Renal cortex interstitium (tissue), 11 donors: ENCODE measurements around the gene IL25. TPM values are rescaled to one million over a fixed set of nuclear protein-coding genes. Genes with fewer than 3 reads are reported as not detected.

Source experiments
- DNase-seq, 11 donors: peaks; one replicate each; pipeline ENCODE4 v3.0.0-alpha.2; 2013; ENCODE audit warnings: low read depth in 9 of 11, low spot score in 4 of 11; ENCODE audit errors: extremely low read depth in 1 of 11
- polyA plus RNA-seq, 3 donors: library from polyadenylated mRNA; unstranded; fragments of 120-200 nt; gene quantifications; one replicate each; pipeline ENCODE4 v1.2.1, GENCODE V29; 2013; ENCODE audit not compliant: insufficient read length in 3 of 3

The IL25 gene
- polyA plus RNA-seq, 3 donors, result not detected

DNA sequence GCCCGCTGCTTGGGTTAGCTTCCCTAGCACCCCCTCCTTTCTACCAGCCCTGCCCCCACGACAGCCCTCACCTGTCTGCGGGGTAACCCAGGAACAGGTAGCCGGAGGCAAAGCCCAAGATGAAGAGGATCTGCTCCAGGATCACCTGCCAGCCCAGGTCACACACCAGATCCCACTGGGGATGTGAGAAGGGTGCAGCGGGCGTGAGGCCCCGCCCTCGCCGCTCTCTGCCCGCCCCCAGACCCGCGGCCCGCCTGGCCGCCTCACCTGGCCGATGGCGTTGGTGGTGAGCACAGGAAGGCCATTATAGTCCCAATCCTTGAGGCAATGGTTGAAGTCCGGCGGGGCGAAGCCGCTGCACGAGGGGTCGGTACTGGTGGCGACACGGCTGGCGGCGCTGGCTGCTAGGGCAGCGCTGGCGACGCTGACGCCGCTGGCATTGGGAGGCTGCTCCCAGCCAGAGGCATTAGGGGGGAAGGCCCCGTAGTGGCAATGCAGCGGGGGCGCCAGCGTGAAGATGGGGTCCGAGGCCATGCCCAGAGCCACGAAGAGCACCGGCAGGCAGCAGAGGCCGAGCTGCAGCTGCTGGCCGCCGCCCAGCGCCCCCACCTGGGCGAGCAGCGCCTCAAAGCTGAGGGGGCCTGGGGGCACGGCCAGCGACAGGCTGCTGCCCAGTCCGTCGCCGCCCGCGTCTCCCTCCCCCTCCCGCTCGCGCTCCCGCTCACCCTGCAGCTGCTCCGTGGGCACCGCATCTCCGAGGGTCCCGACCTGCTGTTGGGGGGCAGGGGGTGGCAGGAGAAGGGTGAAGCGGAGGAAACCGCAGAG is 20.7 kb upstream of the IL25 start:
- DNase-seq, result peak in 4 of 11 donors; percentile 18 to 33 (median 20)

DNA sequence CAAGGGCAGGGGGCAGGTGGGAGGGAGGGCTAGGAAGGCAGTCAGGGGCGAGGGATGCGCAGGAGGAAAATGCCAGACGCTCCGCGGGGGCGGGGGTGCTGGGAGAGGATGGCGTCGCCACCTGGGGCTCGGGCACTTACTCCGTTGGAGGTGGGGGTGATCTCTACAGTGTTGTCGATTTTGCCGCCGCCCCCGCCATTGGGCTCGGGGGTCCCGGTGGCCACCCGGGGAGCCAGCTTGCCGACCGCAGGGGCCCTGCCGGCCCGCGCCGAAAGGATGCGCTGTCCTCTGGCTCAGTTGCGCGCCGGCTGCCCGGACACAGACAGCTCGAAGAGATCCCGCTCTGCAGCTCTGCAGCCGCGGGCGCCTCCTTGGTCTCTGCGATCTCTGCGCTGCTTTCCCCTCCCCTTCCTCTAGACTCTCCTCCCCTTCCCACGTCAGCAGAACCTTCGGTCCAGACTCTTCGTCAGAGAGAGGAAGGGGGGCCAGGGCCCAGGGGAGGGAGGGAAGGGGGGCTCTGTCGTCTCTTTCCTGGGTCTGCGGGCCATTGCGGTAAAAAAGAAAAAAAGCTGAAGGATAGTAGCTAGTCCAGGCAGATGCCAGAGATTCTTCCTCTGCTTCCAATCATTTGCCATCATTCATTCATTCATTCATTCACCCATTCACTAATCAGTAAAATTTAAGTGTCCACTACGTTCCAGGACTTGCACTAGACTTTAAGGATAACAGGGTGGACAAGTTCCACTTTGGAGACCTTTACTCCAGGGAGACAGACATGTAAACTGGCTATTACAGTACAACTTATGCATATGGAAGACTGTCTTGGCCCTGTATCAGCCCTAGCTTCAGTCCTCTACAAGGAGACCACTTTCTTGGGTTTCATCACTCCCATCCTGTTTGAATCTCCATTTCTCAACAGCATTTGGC is 19.8 kb upstream of the IL25 start, which contains the start of gene SLC22A17:
Gene SLC22A17, minus strand, starts transcription at position 382 of the 927 bp plus-strand sequence.
- DNase-seq, result peak; percentile 68 to 90 (median 82)

DNA sequence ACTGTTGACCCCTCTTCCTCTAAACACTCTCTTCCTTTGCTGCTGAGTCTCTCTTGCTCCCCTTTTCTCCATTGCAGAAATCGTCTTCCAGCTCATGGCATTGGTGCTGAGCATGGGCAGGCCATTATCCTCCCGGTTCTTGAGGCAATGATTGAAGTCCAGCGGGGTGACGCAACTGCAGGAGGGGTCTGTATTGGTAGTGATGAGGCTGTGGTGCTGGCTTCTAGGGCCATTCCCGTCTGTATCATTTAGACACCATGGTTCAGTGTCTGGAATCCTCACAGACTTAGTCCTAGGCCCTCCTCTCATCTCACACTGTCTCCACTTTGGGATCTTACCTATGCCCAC is 19.2 kb upstream of the IL25 start:
- no peak for DNase-seq

DNA sequence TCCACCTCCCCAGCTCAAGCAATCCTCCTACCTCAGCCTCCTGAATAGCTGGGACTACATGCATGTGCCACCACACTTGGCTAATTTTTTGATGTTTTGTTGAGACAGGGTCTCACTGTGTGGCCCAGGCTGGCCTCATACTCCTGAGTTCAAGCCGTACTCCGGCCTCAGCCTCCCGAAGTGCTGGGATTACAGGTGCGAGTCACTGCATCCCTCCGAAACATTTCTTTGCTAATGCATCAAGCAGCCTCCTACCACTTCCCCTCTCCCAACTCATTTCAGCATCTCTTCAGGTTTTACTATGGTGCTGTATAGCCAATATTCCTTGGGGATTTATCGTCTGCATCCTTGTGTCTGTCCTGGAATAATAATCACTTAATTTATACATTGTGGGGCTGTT is 17.6 kb upstream of the IL25 start:
- DNase-seq, result no peak

DNA sequence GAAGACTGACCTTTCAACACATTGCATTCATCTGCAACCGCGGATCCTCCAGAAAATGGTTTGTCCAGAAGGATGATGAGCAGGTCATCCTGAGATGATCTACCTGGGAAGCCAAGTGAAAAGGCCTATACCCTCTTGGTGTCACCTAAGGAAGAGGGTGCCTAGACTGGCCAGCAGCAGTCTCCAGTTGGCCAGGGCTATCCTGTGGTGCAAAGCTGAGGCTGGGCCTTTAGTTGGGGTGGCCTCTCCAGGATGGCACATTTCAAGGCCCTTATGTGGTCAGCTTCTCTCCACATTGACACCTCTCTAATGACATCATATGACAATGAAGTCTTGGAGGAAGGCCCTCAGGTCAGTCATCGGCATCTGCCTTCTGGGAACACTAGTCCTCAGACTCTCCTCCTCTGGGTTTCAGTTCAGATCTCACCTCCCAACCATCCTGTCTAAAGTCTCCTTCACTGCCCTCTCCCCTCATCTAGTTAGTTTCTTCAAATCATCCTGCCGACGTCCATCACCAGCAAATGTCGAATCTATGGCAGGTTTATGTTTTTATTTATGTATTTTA is 16.7 kb upstream of the IL25 start:
- DNase-seq, result no peak

DNA sequence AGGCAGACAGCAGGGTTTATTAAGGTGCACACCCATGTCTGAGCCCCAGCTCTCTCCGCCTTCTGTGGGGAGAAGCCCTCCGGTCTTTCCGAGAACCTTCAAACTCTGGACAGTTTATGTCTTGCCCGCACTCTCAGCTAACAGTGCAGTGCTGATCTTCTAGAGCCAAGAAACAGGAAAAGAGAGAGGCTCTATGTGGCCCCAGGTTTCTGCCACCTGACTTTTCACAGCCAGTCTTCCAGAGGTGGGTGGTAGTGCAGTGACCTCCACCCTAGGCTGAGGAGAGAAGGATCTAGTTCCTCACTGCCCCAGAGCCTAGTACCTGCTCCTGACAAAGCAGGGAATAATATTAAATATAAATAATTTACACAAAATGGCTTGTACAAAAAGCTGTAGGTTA is 15.9 kb upstream of the IL25 start:
- DNase-seq, result no peak

DNA sequence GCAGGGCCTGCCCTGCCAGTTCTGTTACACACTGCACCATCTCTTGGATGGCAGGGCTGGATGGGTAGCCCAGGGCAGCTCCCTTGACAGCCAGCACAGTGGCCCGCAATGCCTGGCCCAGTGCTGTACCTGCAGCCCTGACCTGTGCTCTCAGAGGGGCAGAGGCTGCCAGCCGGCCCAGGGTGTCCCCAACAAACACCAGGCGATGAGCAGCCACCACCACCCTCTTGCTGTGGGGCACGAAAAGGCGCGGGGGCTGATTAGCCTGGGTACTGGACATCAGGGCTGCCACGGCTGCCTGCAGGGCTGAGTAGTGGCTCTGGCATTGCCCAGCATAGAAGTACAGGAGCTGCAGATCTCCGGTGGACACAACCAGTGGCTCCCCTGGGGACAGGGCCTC is 15.3 kb upstream of the IL25 start:
- no peak for DNase-seq

DNA sequence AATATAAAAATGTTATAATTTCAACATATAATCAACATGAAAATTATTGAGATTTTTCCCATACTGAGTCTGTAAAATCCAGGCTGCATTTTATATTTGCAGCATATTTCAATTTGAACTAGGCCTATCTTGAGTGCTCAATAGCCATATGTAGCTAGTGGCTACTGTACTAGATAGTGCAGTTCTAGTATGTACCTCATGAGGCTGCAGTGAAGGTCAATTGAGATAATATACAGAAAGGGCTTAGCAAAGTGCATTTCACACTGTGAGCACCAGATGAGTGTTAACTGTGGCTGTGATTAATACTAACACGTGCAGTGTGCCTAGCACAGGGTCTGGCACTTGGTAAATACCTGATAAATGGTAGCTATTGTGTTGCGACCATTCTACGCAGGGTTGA is 14.6 kb upstream of the IL25 start:
- no peak for DNase-seq

DNA sequence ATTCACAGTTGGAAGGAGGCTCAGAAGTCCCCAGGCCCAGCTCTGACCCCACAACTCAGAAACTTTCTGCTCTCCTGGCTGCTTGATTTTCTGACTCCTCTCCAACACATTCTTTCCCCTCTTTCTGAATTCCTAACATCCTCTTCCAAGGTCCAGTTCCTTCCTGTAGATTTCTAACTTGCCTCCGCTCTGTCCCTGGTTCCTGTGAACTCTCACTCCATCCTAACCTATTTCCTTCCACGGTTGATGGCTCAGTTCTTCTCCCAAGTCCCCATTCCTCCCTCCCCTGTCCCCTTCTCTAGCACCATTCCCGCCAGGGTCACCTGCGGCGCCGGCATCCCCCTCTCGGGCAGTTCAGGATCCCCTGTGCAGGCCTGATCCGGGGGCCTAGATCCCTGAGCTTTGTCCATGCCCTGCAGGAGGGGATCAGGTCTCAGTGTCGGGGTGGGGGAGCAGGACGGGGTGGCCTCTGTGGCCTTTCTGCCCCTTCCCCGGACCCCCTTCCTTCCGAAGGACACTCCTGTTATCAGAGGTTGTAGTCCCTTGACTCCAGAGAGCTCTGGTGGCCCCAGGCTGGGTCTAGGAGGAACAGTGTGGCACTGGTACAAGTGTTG is 13.9 kb upstream of the IL25 start:
- no peak for DNase-seq

DNA sequence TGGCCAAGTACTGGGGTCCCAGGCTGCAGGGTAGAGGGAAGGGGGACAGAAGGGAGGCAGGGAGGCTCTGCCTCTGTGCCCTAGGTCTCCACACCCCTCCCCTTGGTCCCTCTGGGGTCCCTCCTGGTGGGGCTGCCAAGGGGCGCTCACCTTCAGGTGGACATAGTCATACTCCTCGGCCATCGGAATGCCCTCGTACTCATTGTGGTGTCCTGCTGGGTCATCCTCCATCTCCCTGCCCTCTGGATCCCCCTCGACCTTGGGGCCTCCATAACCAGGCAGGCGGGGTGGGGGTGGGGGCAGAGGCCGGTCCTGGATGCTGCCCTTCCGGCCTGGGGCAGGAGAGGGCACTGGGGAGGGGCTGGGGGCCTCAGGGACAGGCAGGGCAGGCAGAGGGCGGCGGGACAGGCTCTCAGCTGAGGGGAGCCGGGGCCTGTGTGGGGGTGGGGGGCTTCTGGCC is 13.4 kb upstream of the IL25 start:
- DNase-seq, result no peak

DNA sequence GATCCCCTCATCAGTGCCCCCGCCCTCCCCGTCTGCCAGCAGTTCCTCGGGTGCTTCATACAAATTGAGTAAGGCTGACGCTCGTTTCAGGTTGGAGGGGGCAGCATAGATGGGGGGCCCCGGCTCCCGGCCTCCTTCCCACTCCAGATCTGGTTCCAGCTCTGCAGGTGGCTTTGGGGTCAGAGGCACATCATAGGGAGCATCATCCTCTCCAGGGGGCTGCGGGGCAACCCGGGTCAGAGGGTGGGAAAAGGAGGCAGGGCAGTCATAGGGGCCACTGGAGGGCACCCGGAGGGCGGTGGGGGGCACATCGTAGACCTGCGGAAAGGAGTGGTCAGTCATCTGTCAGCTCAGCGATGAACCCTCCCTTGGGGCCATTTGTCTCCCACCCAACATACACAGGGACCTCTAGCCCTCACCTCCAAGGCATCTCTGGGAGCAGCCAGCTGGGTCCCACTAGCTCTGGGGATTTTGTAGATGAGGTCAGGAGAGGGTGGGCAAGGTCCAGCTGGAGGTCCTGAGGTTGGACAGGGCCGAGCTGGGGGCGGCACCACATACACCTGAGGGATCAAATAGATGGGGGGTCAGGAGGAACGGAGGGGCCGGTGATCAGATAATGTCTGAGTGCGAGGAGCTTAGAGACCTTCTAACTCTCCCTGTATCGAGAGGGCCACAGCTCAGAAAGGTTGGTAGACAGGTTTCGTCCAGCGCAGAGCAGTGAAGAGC is 12.7 kb upstream of the IL25 start:
- no peak for DNase-seq

DNA sequence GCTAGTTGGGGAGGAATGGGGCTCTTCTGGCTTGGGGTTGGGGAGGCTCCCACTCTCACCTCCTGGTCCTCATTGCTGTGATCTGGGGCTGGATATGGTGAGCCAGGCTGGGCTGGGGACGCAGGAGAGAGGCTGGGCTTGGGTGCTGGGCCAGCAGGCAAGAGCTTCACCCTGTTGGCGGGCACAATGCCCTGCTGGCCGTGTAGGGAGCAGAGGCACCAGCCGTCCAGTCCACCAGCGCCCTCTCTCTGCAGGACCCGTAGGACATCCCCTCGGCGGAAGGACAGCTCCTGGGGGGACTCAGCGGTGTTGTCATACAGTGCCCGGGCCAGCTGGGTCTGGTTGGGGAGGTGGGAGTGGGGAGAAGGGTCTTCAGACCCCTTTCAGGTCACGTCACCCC is 12.1 kb upstream of the IL25 start:
- DNase-seq, result no peak

DNA sequence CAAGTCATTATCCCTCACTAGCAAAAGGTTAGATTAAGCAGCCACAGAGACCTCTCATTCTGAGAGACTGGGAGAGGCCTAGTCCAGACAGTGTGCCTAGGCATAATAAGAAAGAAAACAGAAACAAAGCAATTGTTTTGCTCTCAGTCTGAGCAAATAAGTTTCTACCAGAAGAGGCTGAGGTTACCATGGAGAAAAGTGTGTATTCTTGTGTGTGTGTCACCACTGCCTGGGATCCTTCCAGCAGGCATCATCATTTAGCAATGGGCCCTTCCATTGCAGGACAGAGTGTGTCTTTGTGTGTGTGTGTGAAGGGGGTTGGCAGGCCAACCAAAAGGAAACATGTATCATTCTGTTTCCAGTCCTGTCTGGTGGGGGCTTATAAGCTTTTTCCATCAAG is 11.3 kb upstream of the IL25 start:
- no peak for DNase-seq

DNA sequence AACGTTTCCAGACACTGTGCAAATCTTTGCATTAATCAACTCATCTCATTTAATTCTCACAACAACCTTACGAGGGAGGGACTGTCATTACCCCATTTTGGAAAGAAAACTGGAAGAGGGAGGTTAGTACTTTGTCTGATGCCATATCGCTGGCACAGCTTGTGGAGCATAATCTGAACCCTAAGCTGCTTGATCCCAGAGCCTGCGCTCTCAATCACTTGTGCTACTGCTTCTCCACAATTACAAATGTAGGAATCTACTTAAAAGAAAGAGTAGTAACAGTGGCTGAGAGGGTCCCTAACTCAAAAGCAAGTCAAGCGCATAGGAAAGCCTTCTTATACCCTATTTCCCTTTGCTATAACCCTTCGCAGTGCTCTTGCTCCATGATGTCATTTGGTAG is 10.8 kb upstream of the IL25 start:
- DNase-seq, result no peak

DNA sequence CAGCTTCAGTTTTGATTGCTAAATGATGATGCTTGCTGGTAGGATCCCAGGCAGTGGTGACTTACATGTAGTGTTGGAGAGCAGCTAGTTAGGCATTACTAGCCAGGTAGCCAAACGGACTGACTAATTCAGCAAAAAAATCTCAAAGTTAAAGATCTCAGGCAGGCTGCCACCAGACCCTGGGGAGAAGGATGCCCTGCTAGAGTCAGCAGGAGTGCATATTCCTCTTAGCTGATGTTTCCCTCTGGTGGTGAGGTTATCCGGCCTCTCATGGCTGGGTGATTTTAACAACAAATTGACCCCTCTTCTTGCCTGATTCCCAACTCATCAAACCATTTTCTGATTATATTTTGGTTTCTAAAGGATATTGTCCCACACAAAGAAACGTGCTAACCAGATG is 10.4 kb upstream of the IL25 start:
- DNase-seq, result no peak

DNA sequence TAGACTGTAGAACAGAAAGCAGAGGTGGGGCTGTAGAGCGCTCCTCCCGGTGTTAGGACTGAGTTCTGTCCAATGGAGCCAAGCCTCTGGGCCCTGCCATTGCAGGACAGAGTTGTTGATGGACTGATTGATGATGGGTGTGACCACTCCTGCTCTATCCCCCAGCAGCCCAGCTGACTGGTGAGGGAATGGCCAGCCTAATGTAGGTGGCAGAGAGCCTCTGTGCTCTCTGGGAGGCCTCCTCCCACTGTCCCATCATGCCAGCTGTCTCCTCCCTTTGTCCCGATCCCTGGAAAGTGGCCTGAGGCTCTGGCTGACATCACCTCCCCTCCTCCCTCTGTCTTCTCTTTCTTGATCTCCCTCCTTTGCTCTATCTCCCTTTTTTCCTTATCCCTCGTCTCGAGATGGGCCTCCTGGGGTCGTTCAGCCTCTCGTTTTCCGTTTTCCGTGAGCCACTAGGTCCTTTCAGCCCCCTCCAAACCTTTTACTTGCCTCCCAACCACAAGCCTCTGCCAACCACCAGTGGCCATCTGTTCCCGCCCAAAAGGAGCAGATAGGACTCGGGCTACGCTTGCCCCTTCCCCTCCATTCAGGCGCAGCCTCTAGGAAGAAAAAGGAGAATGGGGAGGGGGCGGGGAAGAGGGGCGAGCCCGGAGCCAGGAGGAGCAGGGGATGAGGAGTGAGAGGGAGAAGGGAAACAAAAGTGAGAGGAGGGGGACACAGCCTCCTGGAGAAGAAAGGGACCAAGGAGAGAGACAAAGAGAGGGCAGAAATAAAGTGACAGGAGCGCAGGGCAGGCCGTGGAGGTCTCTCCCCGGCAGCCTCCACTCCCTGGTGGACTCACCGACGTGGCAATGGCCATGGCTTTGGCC is 8.2 kb upstream of the IL25 start:
- DNase-seq, result peak in 4 of 11 donors; percentile 20 to 25 (median 22)

DNA sequence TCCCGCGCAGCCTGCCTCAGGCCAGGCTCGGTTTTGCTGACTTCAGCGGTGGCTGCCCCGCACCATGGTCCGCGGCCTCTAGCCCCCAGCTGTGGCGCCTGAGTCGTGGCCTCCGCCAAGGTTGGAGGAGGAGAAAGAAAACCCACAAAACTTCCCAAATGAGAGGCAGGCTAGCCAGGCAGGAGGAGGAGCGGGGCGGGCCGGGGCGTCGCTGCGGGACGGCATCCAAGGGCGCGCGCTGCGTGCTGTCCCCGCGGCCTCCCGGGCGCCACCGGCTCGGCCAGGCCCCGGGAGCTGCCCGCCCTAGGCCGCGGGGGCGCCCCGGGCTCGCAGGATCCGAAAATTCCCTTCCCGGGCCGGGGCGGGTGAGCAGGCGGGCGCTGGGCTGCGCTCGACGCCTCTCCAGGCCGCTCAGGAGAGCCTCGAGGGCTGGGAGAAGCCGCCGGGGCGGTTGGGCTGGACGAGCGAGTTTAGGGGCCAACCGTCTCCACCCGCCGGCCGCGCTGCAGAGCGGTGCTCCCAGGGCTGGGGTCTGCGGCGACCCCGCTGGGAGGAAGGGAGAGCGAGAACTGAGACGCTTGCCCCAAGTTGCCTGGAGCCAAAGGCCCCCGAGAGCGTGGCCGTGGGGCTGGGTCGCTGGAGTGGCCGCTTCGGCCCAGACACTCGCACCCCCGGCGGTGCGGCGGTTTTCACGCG is 7.4 kb upstream of the IL25 start, which contains the start of gene EFS:
Gene EFS, minus strand, starts transcription at position 137 of the 696 bp plus-strand sequence. CDS start 147 bp downstream, outside the sequence.
- DNase-seq, result peak in 4 of 11 donors; percentile 10 to 42 (median 32)
